Kidney (tissue), 14 donors: Measurements from ENCODE around the gene TICAM2. TPM values are rescaled to one million over a fixed set of nuclear protein-coding genes. Genes with fewer than 3 reads are reported as not detected.

Source experiments
- DNase-seq, 5 donors: peaks; one replicate each; pipeline ENCODE4 v3.0.0-alpha.2; 2013 to 2020
- FAIRE-seq: peaks from 2 replicates; lab custom pipeline; 2012; peaks lifted over from hg19 to GRCh38; lab: Jason Lieb, UNC
- H3K27ac ChIP-seq, 2 donors: one replicate each; pipeline ENCODE4 v1.7.0; 2013; ENCODE audit warnings: low read depth in 2 of 2, low read length in 2 of 2, inconsistent platforms in 1 of 2
- H3K27me3 ChIP-seq: one replicate; pipeline ENCODE4 v1.7.1; 2013; ENCODE audit warnings: low read length, inconsistent platforms; ENCODE audit not compliant: control insufficient read depth, insufficient read depth
- H3K36me3 ChIP-seq, 3 donors: one replicate each; pipeline versions ENCODE4 v1.7.0 to v1.7.1; 2013; ENCODE audit warnings: low read length in 3 of 3, control low read depth in 1 of 3, inconsistent platforms in 1 of 3; ENCODE audit not compliant: insufficient read depth in 3 of 3, control insufficient read depth in 2 of 3
- H3K4me1 ChIP-seq, 3 donors: one replicate each; pipeline versions ENCODE4 v1.7.0 to v1.7.1; 2013; ENCODE audit warnings: low read length in 3 of 3, inconsistent platforms in 1 of 3, low read depth in 1 of 3; ENCODE audit not compliant: control insufficient read depth in 2 of 3, insufficient read depth in 2 of 3
- H3K4me3 ChIP-seq, 3 donors: one replicate each; pipeline versions ENCODE4 v1.7.0 to v1.8.1; 2013; ENCODE audit warnings: low read length in 3 of 3, control low read depth in 1 of 3, inconsistent platforms in 1 of 3
- H3K9ac ChIP-seq, 3 donors: one replicate each; pipeline versions ENCODE4 v1.7.0 to v1.7.1; 2013; ENCODE audit warnings: low read length in 3 of 3, control low read depth in 1 of 3, inconsistent platforms in 1 of 3
- H3K9me3 ChIP-seq, 3 donors: one replicate each; pipeline versions ENCODE4 v1.7.0 to v1.7.1; 2013; ENCODE audit warnings: low read length in 3 of 3, control low read depth in 1 of 3, inconsistent platforms in 1 of 3; ENCODE audit not compliant: control insufficient read depth in 2 of 3, insufficient read depth in 1 of 3
- CTCF ChIP-seq: IDR thresholded peaks from 3 replicates; pipeline ENCODE4 v1.5.1; 2012; ENCODE audit warnings: mild to moderate bottlenecking, moderate library complexity, borderline replicate concordance; ENCODE audit not compliant: insufficient read depth; ENCODE audit errors: extremely low read depth
- intact Hi-C: fragments of 100-400 bp; cut with DNase I; formaldehyde crosslinking; loops from one replicate; pipeline ENCODE4 v1.11.1; 2022
- polyA plus RNA-seq: library from polyadenylated mRNA; stranded (reverse); fragments of 350-450 nt; fragmentation: Illumina TruSeq; extraction: RNeasy Lipid Tissue Mini Kit (QIAGEN cat#74804); gene quantifications from one replicate; pipeline ENCODE4 v1.2.3, GENCODE V29; 2014; ENCODE audit warnings: low read depth, low replicate concordance; ENCODE audit not compliant: insufficient read depth
- total RNA-seq: library from RNA; stranded (reverse); fragmentation: NEBNext Ultra II Directional; extraction: Animal tissue kit (Norgen Biotek cat#: 25700); gene quantifications from one replicate; pipeline ENCODE4 v1.2.1, GENCODE V29; 2021
- donor health status: control.
- donor health status: control.
- donor health status: control.
- donor health status: control.
- donor health status: control.
- donor health status: DM: yes; HTN: yes; CAD: no.
- donor health status: Normal renal cell carcinoma (clear cell type).

Gene TICAM2
- total and polyA plus RNA-seq, 2 donors from 2014 or later = 2.0 to 7.6 TPM

- TF ChIP-seq CTCF = no peak
- H3K27me3 ChIP-seq = no peaks in the 10 kb centered on the region
- no peak for FAIRE-seq
- no peaks in the 10 kb centered on the region for H3K36me3 ChIP-seq
- H3K27ac ChIP-seq = no peak overlapping the region
- intact Hi-C loops = no loop called here
- no peaks in the 10 kb centered on the region for H3K4me1 ChIP-seq
- no peak overlapping the region for H3K4me3 ChIP-seq
- no peak for DNase-seq
- no peaks in the 10 kb centered on the region for H3K9me3 ChIP-seq
- H3K9ac ChIP-seq = no peak overlapping the region
Measured at GRCh38 chr5:115558388-115558956, 43.8 kb downstream of the TICAM2 start.

DNA sequence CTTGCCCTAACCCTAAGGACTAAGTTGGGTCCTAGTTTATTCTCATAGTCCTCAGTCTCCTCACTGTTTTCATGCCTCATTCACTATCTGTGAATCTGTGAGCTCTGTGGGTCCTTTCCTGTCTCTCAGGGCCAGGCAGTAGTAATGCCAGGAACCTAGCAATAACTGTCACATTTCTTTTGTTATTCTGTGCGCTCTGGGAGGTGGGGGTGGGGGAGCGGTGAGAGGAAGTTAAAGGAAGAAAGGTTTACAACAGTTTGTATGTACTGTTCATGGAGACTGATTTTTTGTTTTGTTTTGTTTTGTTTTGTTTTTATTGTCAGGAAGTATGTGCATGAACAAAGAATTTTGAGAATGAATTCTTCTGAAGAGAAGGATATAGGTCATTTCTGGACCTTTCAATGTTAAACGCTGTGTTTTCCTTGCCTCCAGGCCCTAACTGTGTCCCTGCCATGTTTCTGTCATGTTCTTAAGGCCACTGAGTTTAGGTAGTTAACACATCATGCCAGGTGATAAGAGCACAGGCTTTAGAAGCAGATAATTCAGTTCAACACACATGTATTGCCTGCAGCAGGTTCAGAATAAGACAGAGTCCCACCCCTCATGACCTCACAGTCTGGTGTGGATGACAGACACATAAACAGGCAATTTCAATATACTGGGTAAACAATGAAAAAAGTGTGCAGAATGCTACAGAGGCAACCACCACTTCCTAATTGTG is 44.5 kb downstream of the TICAM2 start:
- H3K4me1 ChIP-seq = no peaks in the 10 kb centered on the region

GRCh38 chr5:115556276-115556675 is 46.0 kb downstream of the TICAM2 start:
- FAIRE-seq (no peak), DNase-seq (no peak)
- Histone ChIP-seq H3K27ac (no peak overlapping the region), H3K4me1 (no peaks in the 10 kb centered on the region), H3K27me3 (no peaks in the 10 kb centered on the region), H3K9me3 (no peaks in the 10 kb centered on the region), H3K4me3 (no peak overlapping the region), H3K36me3 (no peaks in the 10 kb centered on the region), H3K9ac (no peak overlapping the region)
- intact Hi-C loops = no loop called here
- TF ChIP-seq CTCF = no peak

More for the DNA sequence above, 44.5 kb downstream of the TICAM2 start:
- no peaks in the 10 kb centered on the region for H3K36me3 ChIP-seq
- H3K27me3 ChIP-seq = no peaks in the 10 kb centered on the region
- no peaks in the 10 kb centered on the region for H3K9me3 ChIP-seq
- FAIRE-seq (no peak), DNase-seq (peak in 1 of 5 donors; percentile 43)
- no peak for TF ChIP-seq CTCF
- no peak overlapping the region for H3K9ac ChIP-seq
- intact Hi-C loops = no loop called here
- no peak overlapping the region for H3K4me3 ChIP-seq
- no peak overlapping the region for H3K27ac ChIP-seq
